K562 (cell line): ENCODE measurements around the gene CAMK1D. TPM values are rescaled to one million over a fixed set of nuclear protein-coding genes. Genes with fewer than 3 reads are reported as not detected.

Experiments
- ATAC-seq: fragments of 200-7000 bp; cut with Tn5 transposase; 3 replicates; pipeline ENCODE4 v1.9.1; 2020; ENCODE audit warnings: moderate library complexity
- BruUV-seq: library from RNA; stranded (reverse); fragments of 400-500 nt; replicated peaks from 2 replicates; lab custom pipeline; 2021; lab: Mats Ljungman, UMichigan
- CTCF ChIA-PET: fragments of 300-600 bp; formaldehyde crosslinking; extraction: SDS; loops from one replicate; lab custom pipeline; 2021; ENCODE audit warnings: low intra/inter-chr PET ratio; lab: Yijun Ruan, JAX
- POLR2A ChIA-PET: fragments of 300-600, 350-650 bp; sonication (Branson Sonifier 250); formaldehyde crosslinking; extraction: SDS; loops from one replicate; lab custom pipeline; 2021; ENCODE audit warnings: antibody characterized with exemption, inconsistent platforms; lab: Yijun Ruan, JAX
- DNase-seq, 4 experiments: peaks; one replicate each; pipeline versions ENCODE4 v3.0.0 to v3.0.0-alpha.2; 2011 to 2018; ENCODE audit warnings: low spot score in 3 of 4, mixed read lengths in 3 of 4; ENCODE audit errors: extremely low read depth in 1 of 4
- FAIRE-seq: peaks from 2 replicates; lab custom pipeline; 2011; peaks lifted over from hg19 to GRCh38; lab: Jason Lieb, UNC
- H2AFZ ChIP-seq: 2 replicates; pipeline ENCODE4 v1.6.0; 2011; ENCODE audit warnings: low read depth, low read length, control low read depth, inconsistent platforms
- H3K27ac ChIP-seq: fragments of 200-600 bp; 3 replicates; pipeline ENCODE4 v1.8.0; 2011; ENCODE audit warnings: low read depth, mild to moderate bottlenecking, control low read depth, inconsistent platforms, low read length, moderate library complexity, mixed read lengths; ENCODE audit errors: extremely low read depth
- H3K27me3 ChIP-seq, 2 experiments: fragments of 300-600 bp in 1 of 2; 2 replicates in 1 of 2; 3 replicates in 1 of 2; pipeline versions ENCODE4 v1.6.0 to v1.8.0; 2011; ENCODE audit warnings: inconsistent platforms in 2 of 2, low read length in 2 of 2, mild to moderate bottlenecking in 1 of 2, mixed read lengths in 1 of 2, moderate library complexity in 1 of 2; ENCODE audit not compliant: control insufficient read depth in 2 of 2, insufficient read depth in 2 of 2
- H3K36me3 ChIP-seq: fragments of 300-600 bp; 3 replicates; pipeline ENCODE4 v1.8.0; 2011; ENCODE audit warnings: mild to moderate bottlenecking, low read length, inconsistent platforms; ENCODE audit not compliant: control insufficient read depth, insufficient read depth
- H3K4me1 ChIP-seq, 2 experiments: fragments of 200-600 bp in 1 of 2; replicated peaks in 1 of 2; 2 replicates in 1 of 2; 3 replicates in 1 of 2; pipeline versions ENCODE4 v1.5.1 to v1.8.0; 2011; ENCODE audit warnings: inconsistent platforms in 2 of 2, low read length in 2 of 2, mild to moderate bottlenecking in 1 of 2, mixed read lengths in 1 of 2, moderate library complexity in 1 of 2; ENCODE audit not compliant: control insufficient read depth in 2 of 2, insufficient read depth in 2 of 2
- H3K4me2 ChIP-seq: 2 replicates; pipeline ENCODE4 v1.6.1; 2011; ENCODE audit warnings: low read length, control low read depth, inconsistent platforms, mixed read lengths; ENCODE audit not compliant: insufficient read depth
- H3K4me3 ChIP-seq: fragments of 200-600 bp; sonication (generic), shearing (Covaris generic); 2 replicates; pipeline ENCODE4 v1.5.1; 2016; ENCODE audit warnings: control low read depth, inconsistent platforms
- H3K79me2 ChIP-seq: fragments of 200-600 bp; 3 replicates; pipeline ENCODE4 v1.8.0; 2011; ENCODE audit warnings: low read length, inconsistent platforms; ENCODE audit not compliant: control insufficient read depth, insufficient read depth
- H3K9ac ChIP-seq, 2 experiments: 2 replicates each; pipeline versions ENCODE4 v1.6.0 to v1.6.1; 2011; ENCODE audit warnings: low read depth in 2 of 2, low read length in 2 of 2, control low read depth in 1 of 2, inconsistent platforms in 1 of 2, mild to moderate bottlenecking in 1 of 2, mixed read lengths in 1 of 2; ENCODE audit not compliant: insufficient read depth in 1 of 2
- H3K9me1 ChIP-seq: one replicate; pipeline ENCODE4 v1.6.0; 2011; ENCODE audit warnings: inconsistent platforms, mild to moderate bottlenecking, low read length, moderate library complexity; ENCODE audit not compliant: control insufficient read depth, insufficient read depth
- H3K9me3 ChIP-seq: replicated peaks from 2 replicates; pipeline ENCODE4 v1.5.1; 2011; ENCODE audit warnings: low read depth, low read length, inconsistent platforms; ENCODE audit not compliant: control insufficient read depth, insufficient read depth
- H4K20me1 ChIP-seq: replicated peaks from 2 replicates; pipeline ENCODE4 v1.6.1; 2011; ENCODE audit warnings: low read length, inconsistent platforms, mixed read lengths; ENCODE audit not compliant: control insufficient read depth, insufficient read depth
- CREB3L1 ChIP-seq: fragments of 450-650 bp; IDR thresholded peaks from 2 replicates; pipeline ENCODE4 v1.6.1; 2014; ENCODE audit warnings: low read depth, mild to moderate bottlenecking, moderate library complexity, borderline replicate concordance
- ETS2 ChIP-seq: IDR thresholded peaks from 2 replicates; pipeline ENCODE4 v1.6.1; 2016; ENCODE audit warnings: borderline replicate concordance, missing genetic modification characterization, mild to moderate bottlenecking, moderate library complexity, missing compliant biosample characterization; ENCODE audit not compliant: poor library complexity, severe bottlenecking
- FOXA3 ChIP-seq, 2 experiments: fragments of 450-650 bp in 1 of 2; sonication (generic) in 1 of 2; formaldehyde crosslinking; IDR thresholded peaks in 1 of 2; conservative IDR thresholded peaks in 1 of 2; 2 replicates each; pipeline versions ENCODE4 v1.4.0 to v1.8.0; 2020 to 2022; ENCODE audit warnings: mild to moderate bottlenecking in 2 of 2, missing genetic modification reagents in 1 of 2
- HCFC1 ChIP-seq: IDR thresholded peaks from 2 replicates; pipeline ENCODE4 v1.6.1; 2012; ENCODE audit warnings: low read depth, low read length, improper control_type of control experiment
- HOXB6 ChIP-seq: fragments of 250-450 bp; sonication (Bioruptor Pico); IDR thresholded peaks from 2 replicates; pipeline ENCODE4 v1.5.1; 2022; ENCODE audit warnings: mild to moderate bottlenecking, borderline replicate concordance
- ILF3 ChIP-seq: fragments of 450-650 bp; IDR thresholded peaks from 2 replicates; pipeline ENCODE4 v1.6.1; 2018; ENCODE audit warnings: antibody characterized with exemption, mild to moderate bottlenecking, moderate library complexity, borderline replicate concordance
- MCM2 ChIP-seq: fragments of 450-650 bp; IDR thresholded peaks from 2 replicates; pipeline ENCODE4 v1.6.1; 2017; ENCODE audit warnings: low read depth, mild to moderate bottlenecking
- MED1 ChIP-seq: sonication (generic); formaldehyde crosslinking; IDR thresholded peaks from 2 replicates; pipeline ENCODE4 v1.8.1; 2023; ENCODE audit warnings: missing genetic modification reagents, borderline replicate concordance
- MXI1 ChIP-seq: IDR thresholded peaks from 2 replicates; pipeline ENCODE4 v1.6.1; 2011; ENCODE audit warnings: low read depth, mild to moderate bottlenecking, improper control_type of control experiment, low read length
- NCOA4 ChIP-seq: fragments of 450-650 bp; IDR thresholded peaks from 2 replicates; pipeline ENCODE4 v1.6.1; 2018; ENCODE audit warnings: mild to moderate bottlenecking; ENCODE audit not compliant: partially characterized antibody
- POLR2H ChIP-seq: IDR thresholded peaks from 2 replicates; pipeline ENCODE4 v1.6.1; 2016; ENCODE audit warnings: missing genetic modification characterization, low read depth, mild to moderate bottlenecking, control low read depth, missing compliant biosample characterization, moderate library complexity
- TFAP4 ChIP-seq: sonication (generic); formaldehyde crosslinking; IDR thresholded peaks from 2 replicates; pipeline ENCODE4 v1.8.0; 2022; ENCODE audit warnings: missing genetic modification reagents, mild to moderate bottlenecking, moderate library complexity, borderline replicate concordance
- XRCC3 ChIP-seq: fragments of 450-650 bp; IDR thresholded peaks from 2 replicates; pipeline ENCODE4 v1.6.1; 2017; ENCODE audit warnings: mild to moderate bottlenecking, moderate library complexity
- ZC3H4 ChIP-seq: sonication (generic); formaldehyde crosslinking; IDR thresholded peaks from 2 replicates; pipeline ENCODE4 v1.9.0; 2021; ENCODE audit warnings: missing genetic modification reagents, borderline replicate concordance
- ZNF766 ChIP-seq: fragments of 200-800 bp; sonication (Bioruptor generic); conservative IDR thresholded peaks from 2 replicates; pipeline ENCODE4 v1.6.1; 2016; ENCODE audit warnings: missing genetic modification characterization, missing compliant biosample characterization
- WGBS: fragments of 100-300 bp; shearing (Covaris generic); methylation state at CpG from one replicate; pipeline ENCODE4 v1.1.6; 2016; ENCODE audit warnings: low coverage, mixed read lengths; ENCODE audit not compliant: insufficient coverage; ENCODE audit errors: missing lambda C conversion rate; 5-methylcytosine and 5-hydroxymethylcytosine counted together
- in situ Hi-C: fragments of 300-500 bp; cut with MboI; formaldehyde crosslinking; loops from 4 replicates; pipeline ENCODE4 v1.15.0; 2018; ENCODE audit warnings: inconsistent platforms, mixed read lengths
- intact Hi-C: fragments of 100-400 bp; cut with micrococcal nuclease; formaldehyde crosslinking; loops from 2 replicates; pipeline ENCODE4 v1.14.2; 2022
- polyA plus RNA-seq, 8 experiments: library from polyadenylated mRNA; depleted of rRNA in 4 of 8; stranded (reverse) in 5 of 8; unstranded in 3 of 8; fragments of >200 nt; fragmentation: Nextera tagmentation in 2 of 8; fragmentation: Illumina TruSeq in 1 of 8; extraction: Ambion mirVana in 2 of 8; extraction: Trizol in 1 of 8; gene quantifications; 2 replicates each; pipeline versions ENCODE4 v1.2.1 to v1.2.3, GENCODE V29; 2011 to 2014; ENCODE audit warnings: inconsistent platforms in 1 of 8, missing spikeins in 1 of 8
- total RNA-seq, 7 experiments: library from RNA; depleted of rRNA in 6 of 7; stranded (reverse); fragments of >200 nt in 6 of 7; fragmentation: Illumina TruSeq in 2 of 7; extraction: Trizol in 2 of 7; gene quantifications; 2 replicates each; pipeline versions ENCODE4 v1.2.1 to v1.2.3, GENCODE V29; 2011 to 2021; ENCODE audit warnings: low replicate concordance in 1 of 7
- TF ChIP-seq, protein P1 (sequence below): sonication (generic); formaldehyde crosslinking; IDR thresholded peaks from 2 replicates; pipeline ENCODE4 v1.8.0; 2022; ENCODE audit warnings: missing genetic modification reagents, mild to moderate bottlenecking, borderline replicate concordance

CAMK1D gene
- total and polyA plus RNA-seq, 9 of the 15 experiments (the other 6 are each of a cell fraction or from before 2014, with no cell fraction given): 0.12 to 0.24 (median 0.20) TPM; not detected in 5

DNA sequence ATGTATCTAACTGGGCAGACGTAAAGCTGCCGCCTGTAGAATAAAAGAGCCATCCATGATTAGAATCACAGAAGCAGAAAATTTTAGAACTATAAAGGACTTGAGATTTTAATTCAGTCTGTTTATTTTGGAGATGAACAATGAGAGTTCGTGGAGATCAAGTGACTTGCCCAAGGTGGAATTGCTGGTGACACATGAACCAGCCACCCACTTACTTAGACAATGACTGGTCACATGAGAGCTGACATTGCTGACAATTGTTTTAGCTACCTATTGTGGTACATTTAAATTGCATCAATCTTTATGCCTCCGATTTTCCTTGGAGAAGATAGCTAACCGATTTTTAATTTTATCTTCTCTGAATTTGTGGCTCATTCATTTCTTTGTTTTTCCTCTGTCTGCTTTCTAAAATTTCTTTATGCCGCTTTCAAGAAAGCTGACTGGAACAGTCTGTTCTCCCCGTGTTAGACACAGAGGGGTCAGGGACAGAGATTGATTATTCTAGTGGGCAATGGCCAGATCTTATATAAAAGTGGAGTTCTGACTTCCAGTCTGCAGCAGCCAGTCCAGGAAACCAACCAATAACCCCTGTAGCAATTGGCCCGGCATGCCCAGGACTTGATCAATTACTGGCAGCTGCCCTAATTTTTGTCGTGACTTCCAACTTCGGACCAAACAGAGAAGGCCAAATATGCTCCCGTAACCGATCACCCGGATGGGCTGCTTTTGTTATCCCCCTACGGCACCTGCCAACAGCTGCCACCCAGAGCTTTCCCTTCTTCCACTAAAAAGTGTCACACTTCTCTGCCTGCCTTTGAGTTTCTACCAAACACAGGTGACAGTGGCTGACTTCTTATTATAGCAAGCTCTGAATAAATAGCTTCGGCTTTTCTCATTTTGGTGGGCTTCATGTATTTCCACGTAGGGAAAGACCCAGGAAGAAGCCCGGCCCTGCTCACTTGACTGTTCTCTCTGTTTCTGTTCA, 241.6 kb downstream of the CAMK1D start:
- Histone ChIP-seq H3K79me2 (no peaks in the 10 kb centered on the region), H3K9me3 (no peaks in the 10 kb centered on the region), H3K27me3 (peaks cover 15 to 42% of the 10 kb centered on the region in 2 experiments; a peak in 4 of 5 replicates), H3K27ac (no peak overlapping the region), H2AFZ (no peak overlapping the region), H4K20me1 (no peaks in the 10 kb centered on the region; the same call in 1 of the 2 replicates), H3K9me1 (no peaks in the 10 kb centered on the region), H3K4me3 (no peak overlapping the region), H3K9ac (no peak overlapping the region), H3K36me3 (no peaks in the 10 kb centered on the region), H3K4me2 (no peak overlapping the region), H3K4me1 (no peaks in the 10 kb centered on the region)
- WGBS: 3% methylated on average over 17 of the region's 17 CpGs
- TF ChIP-seq XRCC3: no peak
- no peak for TF ChIP-seq MED1
- no peak for TF ChIP-seq ZNF766 (CRISPR knock-in tag)
- TF ChIP-seq, protein P1, sequence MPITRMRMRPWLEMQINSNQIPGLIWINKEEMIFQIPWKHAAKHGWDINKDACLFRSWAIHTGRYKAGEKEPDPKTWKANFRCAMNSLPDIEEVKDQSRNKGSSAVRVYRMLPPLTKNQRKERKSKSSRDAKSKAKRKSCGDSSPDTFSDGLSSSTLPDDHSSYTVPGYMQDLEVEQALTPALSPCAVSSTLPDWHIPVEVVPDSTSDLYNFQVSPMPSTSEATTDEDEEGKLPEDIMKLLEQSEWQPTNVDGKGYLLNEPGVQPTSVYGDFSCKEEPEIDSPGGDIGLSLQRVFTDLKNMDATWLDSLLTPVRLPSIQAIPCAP (CRISPR knock-in tag): no peak
- TF ChIP-seq NCOA4: no peak
- no peak for TF ChIP-seq MCM2
- TF ChIP-seq CREB3L1: no peak
- no peak for TF ChIP-seq ILF3
- TF ChIP-seq POLR2H (tag): no peak
- no peak for TF ChIP-seq ZC3H4
- TF ChIP-seq HOXB6 (CRISPR knock-in tag): no peak
- no peak for TF ChIP-seq FOXA3 (CRISPR knock-in tag; conservative IDR thresholded peaks at IDR 0.05 in 1 of 2, IDR thresholded peaks at IDR 0.05 in 1 of 2)
- no peak for TF ChIP-seq MXI1
- TF ChIP-seq HCFC1: no peak
- no peak for TF ChIP-seq ETS2 (tag)
- TF ChIP-seq TFAP4 (CRISPR knock-in tag): no peak
- intact Hi-C loops: no loop called here
- ATAC-seq (no peak), DNase-seq (no peak), FAIRE-seq (no peak)
- POLR2A ChIA-PET: interaction anchor here (0.6 to 1.3 kb wide), 3 partner anchors 10 to 656 kb away, joined by 3 to 4 read pairs (median 3); no protein-coding TSS in a partner anchor
- CTCF ChIA-PET: no interaction called here
- in situ Hi-C loops: no loop called here
- no TSS peak for BruUV-seq
